UCSD-AML1 (cell line): ENCODE measurements around the gene C1orf167.
A peak's percentile ranks its signal among the peaks of the same experiment; 100 is the strongest.
"Not testable (repeated sequence)": the region's sequence is repeated elsewhere in the genome, so short reads cannot be mapped to it uniquely, and the experiment has no call there.

Source experiments
- DNase-seq: peaks from one replicate; lab custom pipeline; 2025; ENCODE audit not compliant: unreplicated experiment; lab: John Stamatoyannopoulos, UW

Gene C1orf167

GRCh38 chr1:11797525-11798216 is 35.7 kb downstream of the C1orf167 start:
- DNase-seq: peak; percentile 24

- DNase-seq: no peak
These were observed 37.1 kb downstream of the C1orf167 start for GRCh38 chr1:11799099-11799498.

GRCh38 chr1:11799896-11800295 is 37.9 kb downstream of the C1orf167 start:
- no peak for DNase-seq

- DNase-seq: no peak
These were observed 38.4 kb downstream of the C1orf167 start for GRCh38 chr1:11800391-11800755.

DNA sequence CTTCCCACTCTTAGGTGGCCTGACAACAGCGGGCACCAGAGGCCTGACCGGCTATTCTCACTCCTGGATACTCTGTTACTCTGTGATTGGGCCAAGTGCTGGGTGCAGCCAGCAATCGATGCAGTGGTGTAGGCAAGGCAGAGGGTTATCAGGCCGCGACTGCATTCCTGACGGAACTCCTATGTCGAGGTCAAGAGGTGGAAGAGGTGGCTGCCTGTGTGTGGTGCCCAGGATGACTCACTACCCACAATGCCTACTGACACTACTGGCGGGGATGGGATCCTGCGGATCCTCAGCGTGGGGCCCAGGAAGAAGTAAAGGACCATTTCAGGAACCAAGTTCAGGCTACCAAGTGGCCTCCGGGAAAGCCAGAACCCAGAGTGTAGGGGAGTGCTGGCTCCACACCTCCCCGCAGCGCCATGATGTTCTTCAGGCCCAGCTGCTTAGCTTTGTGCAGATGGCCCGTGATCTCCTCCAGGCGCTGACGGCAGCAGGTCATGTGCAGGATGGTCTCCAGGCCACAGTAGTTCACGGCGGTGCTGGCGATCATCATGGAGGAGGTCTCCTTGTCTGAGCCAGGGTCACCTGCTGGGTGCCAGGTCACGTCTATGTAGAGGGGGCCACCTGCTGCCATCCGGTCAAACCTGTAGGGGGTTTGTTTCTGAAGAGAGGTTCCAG is 38.9 kb downstream of the C1orf167 start:
- no peak for DNase-seq

- DNase-seq: peak; percentile 28
These were observed 40.6 kb downstream of the C1orf167 start for GRCh38 chr1:11802616-11802972.

DNA sequence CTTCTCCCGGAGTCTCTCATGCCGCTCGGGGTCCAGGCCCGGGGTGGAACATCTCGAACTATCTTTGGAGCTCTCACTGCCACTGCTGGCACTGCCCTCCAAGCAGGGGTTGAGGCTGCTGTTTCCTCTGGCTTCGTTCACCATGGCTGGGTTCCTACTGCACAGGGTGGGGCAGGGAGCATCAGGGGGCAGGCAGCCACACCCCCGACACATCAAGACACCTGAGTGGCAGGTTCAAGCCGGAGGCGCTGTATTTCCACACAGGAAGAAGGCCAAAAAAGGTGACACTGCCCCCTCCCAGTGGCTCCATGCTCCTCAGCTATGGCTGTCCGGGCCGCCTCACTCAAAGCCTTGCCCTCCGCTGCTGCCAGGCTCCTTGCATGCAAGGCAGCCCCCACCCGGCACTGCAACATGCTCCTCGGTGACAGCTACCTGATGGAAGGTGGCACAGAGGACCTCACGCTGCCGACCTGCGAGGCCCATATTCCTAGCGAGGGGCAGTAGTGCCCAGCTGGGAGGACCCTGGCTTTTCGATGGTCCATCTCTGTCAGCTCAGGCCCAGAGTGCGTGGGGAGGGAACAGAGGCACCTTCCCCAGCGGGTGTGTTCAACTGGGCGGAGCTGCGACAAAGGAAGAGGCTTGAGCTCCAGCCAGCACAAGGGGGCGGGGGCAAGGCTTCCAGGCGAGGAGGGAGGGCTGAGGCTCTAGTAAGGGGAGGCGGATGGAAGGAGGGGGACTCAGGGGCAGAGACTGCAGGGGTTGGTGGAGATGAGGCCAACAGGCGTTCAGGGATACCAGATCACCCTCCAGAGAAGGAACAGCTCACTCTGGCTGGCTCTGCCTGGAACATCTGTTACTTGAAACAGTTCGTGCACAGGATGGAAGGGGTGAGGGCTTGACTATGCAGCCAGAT is 41.2 kb downstream of the C1orf167 start:
- peak; percentile 86 for DNase-seq

- DNase-seq: not testable (repeated sequence)
These were observed 42.1 kb downstream of the C1orf167 start for GRCh38 chr1:11803924-11804665.

DNA sequence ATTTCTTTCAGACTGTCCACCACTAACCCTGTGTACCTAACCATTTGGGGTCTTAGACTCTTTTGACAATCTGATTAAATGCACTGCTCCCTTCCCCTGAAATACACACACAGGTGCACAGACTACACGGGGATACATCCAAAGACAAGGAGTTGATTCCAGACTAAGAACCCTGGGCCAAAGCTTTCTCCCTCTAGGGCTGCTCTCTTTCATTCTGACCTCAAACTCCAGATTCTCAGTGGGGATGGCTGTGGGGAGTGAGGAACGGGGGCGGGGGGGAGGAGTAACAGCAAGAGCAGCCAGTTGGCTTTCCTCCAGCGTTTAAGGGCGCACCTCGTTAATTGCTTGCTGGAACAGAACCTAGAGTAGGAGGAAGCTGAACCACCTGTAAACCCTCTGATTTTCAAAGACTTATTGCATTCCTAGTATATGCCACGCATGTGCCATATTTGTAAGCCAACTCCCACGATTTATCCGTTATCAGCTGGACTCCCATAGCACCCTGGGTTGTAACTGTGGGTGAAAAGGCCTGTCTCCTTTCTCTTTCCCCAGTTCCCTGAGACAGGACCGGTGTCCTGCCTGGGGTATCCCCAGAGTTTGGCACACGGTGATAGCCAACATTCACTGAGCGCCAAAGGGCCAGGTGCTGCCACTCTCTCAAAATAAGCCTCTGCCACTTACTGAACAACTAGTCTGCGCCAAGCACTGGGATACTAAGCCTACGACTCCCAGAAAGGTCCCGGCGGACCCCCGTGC is 42.9 kb downstream of the C1orf167 start:
- no peak for DNase-seq

GRCh38 chr1:11805422-11806306 is 43.7 kb downstream of the C1orf167 start, which contains the start of the genes CLCN6 and MTHFR:
TSS of gene CLCN6 (plus strand) at chr1:11806191. CDS start at chr1:11806263, 72 bp downstream.
TSS of gene MTHFR (minus strand) at chr1:11805964. CDS start at chr1:11803116, 2,848 bp downstream.
- peak; percentile 99 for DNase-seq

GRCh38 chr1:11806307-11806936 is 44.4 kb downstream of the C1orf167 start:
- no peak for DNase-seq

DNA sequence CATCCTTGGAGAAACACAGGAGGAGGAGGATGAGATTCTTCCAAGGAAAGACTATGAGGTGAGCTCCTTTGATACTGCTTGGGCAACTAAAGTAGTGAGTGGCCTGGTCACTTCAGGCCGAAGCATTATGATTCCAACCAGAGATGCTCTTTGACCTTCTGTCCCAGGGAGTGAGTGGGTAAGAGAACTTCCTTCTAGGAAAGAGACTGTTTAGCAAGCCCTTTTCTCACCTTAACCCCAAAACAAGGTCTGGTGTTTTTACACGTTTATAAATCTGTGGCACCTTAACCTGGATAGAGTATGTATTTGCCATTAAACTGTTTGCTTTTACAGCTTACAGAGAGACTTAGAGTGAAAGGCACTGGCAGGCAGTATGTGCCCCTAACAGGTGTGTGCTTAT is 45.1 kb downstream of the C1orf167 start:
- no peak for DNase-seq

DNA sequence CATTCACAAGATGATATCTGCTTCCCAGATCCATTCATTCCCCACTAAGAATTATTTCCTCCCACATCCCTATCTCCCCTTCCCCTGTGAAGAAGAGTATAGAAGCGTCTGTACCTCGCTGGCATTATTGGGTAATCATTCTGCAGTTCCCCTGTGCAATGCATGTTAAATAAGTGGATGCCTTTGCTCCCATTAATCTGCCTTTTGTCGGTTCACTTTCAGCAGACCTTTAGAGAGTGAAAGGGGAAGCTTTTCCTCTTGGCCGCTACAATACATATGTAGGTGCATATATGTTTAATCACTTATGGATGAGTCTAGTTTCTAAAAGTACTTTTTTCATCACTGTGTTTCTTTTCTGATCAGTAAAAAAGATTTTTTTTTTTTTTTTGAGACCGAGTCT is 51.0 kb downstream of the C1orf167 start:
- DNase-seq: no peak

DNA sequence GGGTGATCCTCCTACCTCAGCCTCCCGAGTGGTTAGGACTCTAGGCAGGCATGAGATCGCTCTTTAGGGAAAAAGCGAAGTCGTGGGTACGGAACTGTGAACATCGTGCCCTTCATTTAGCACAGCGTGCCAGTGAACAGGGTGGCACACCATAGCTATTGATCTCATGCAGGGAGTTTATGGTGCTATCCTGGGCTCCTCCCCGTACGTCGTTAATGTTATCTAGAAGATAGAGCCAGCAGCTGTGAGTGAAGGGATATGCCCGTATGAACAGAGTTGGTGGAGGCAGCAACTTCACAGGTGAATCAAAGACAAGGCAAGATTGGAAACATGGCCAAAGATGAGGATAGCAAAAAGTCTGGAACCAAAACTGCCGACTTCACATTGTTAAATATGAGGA is 55.2 kb downstream of the C1orf167 start:
- DNase-seq: no peak

- DNase-seq: no peak
These were observed 60.1 kb downstream of the C1orf167 start for GRCh38 chr1:11822091-11822490.

DNA sequence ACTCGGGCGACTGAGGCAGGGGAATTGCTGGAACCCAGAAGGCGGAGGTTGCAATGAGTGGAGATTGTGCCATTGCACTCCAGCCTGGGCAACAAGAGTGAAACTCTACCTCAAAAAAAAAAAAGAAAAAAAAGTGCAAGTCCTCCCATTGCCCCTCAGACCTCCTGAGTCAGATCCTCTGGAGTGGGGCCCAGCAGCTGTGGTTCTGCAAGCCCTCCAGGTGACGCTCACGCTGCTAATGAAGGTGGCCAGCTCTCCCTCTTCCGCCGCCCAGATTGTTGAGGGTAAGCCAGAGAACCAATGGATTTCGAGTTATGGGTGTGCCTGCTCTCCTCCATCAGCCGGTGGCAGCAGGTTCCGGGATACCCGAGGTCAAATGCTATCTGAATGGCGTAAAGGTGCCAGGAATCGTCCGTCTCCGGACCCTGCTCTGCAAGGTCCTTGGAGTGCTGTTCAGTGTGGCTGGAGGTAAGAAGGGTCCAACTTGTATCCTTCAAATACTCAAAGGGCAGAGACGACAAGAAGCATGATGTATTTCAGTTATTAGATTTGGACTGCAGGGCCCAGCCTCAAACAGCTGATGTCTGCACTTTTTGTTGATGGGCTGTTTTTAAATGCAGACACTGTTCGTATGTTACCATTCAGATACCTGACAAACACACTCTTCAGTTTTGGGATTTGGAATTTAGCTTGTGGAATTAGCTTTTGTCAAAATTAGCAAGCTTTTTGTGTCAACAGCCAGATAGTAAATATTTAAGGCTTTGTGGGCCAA is 61.6 kb downstream of the C1orf167 start:
- no peak for DNase-seq

DNA sequence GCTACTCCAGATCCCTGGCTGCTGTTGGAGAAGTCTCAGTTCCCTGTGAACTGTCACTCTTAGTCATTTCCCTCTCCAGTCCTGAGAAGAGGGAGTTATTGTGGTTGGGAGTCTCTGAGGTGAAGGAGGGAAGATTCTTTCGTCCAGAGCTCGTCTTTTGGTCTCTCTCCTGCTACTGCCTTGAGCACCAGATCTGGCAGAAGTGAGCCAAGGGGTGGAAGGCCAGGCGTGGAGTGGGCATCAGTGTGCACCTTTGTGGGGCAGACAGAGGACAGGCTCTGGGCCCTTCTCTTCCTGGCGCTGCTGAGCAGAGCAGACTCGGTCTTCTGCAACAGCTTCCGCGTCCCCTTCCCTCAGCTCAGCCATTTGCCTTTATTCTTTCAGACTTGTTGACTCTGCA is 63.1 kb downstream of the C1orf167 start:
- DNase-seq: no peak

- no peak for DNase-seq
These were observed 65.0 kb downstream of the C1orf167 start for GRCh38 chr1:11826946-11827345.
